ENCODE data around the gene ZC3H12D.
"Not testable (repeated sequence)": the region's sequence is repeated elsewhere in the genome, so short reads cannot be mapped to it uniquely, and the experiment has no call there.

Gene ZC3H12D

GRCh38 chr6:149483334-149483725 is 1.5 kb downstream of the ZC3H12D start:
- FAIRE-seq: no peak

GRCh38 chr6:149482545-149483333 is 2.1 kb downstream of the ZC3H12D start:
- no peak for FAIRE-seq

- no peak for FAIRE-seq
Measured at GRCh38 chr6:149480502-149481280, 4.1 kb downstream of the ZC3H12D start.

GRCh38 chr6:149478631-149479314 is 6.0 kb downstream of the ZC3H12D start:
- no peak for FAIRE-seq

- no peak for FAIRE-seq
Measured at GRCh38 chr6:149477544-149477943, 7.3 kb downstream of the ZC3H12D start.

- FAIRE-seq: no peak
Measured at GRCh38 chr6:149476789-149477455, 7.9 kb downstream of the ZC3H12D start.

GRCh38 chr6:149474108-149474935 is 10.5 kb downstream of the ZC3H12D start:
- no peak for FAIRE-seq

GRCh38 chr6:149473080-149474052 is 11.4 kb downstream of the ZC3H12D start:
- no peak for FAIRE-seq

- FAIRE-seq: no peak
Measured at GRCh38 chr6:149472241-149472640, 12.6 kb downstream of the ZC3H12D start.

GRCh38 chr6:149471801-149472200 is 13.0 kb downstream of the ZC3H12D start:
- no peak for FAIRE-seq

GRCh38 chr6:149470948-149471347 is 13.9 kb downstream of the ZC3H12D start:
- FAIRE-seq: no peak

GRCh38 chr6:149468179-149468578 is 16.6 kb downstream of the ZC3H12D start:
- no peak for FAIRE-seq

- no peak for FAIRE-seq
Measured at GRCh38 chr6:149467265-149467664, 17.5 kb downstream of the ZC3H12D start.

GRCh38 chr6:149464411-149464810 is 20.4 kb downstream of the ZC3H12D start:
- no peak for FAIRE-seq

- no peak for FAIRE-seq
Measured at GRCh38 chr6:149463781-149464180, 21.0 kb downstream of the ZC3H12D start.

- FAIRE-seq: not testable (repeated sequence)
Measured at GRCh38 chr6:149462712-149463111, 22.1 kb downstream of the ZC3H12D start.

- no peak for FAIRE-seq
Measured at GRCh38 chr6:149461670-149462069, 23.1 kb downstream of the ZC3H12D start.

- FAIRE-seq: not testable (repeated sequence)
Measured at GRCh38 chr6:149460249-149460648, 24.6 kb downstream of the ZC3H12D start.

GRCh38 chr6:149459761-149460160 is 25.1 kb downstream of the ZC3H12D start:
- FAIRE-seq: no peak

GRCh38 chr6:149458806-149459205 is 26.0 kb downstream of the ZC3H12D start:
- no peak for FAIRE-seq

GRCh38 chr6:149458196-149458595 is 26.6 kb downstream of the ZC3H12D start:
- no peak for FAIRE-seq

Data from TTC549 (cell line).